ENCODE results near the gene SLC6A3. TPM values are rescaled to one million over a fixed set of nuclear protein-coding genes. Genes with fewer than 3 reads are reported as not detected.

SLC6A3 gene
- total and polyA plus RNA-seq, 3 donors from 2014 or later, result 0.55 to 1.5 (median 0.83) TPM

- WGBS, 2 donors, result 84 to 93% methylated on average over 2 of the region's 2 CpGs
- H3K27ac ChIP-seq, result no peak overlapping the region
- intact Hi-C loops (cut with DNase I; ENCODE audit: low total_unique reads), result no loop called here
- TF ChIP-seq POLR2A (IDR thresholded peaks at IDR 0.05) (no peak), CTCF (IDR thresholded peaks at IDR 0.05) (no peak)
- H3K4me3 ChIP-seq, result no peak overlapping the region
- no peaks in the 10 kb centered on the region for H3K27me3 ChIP-seq
- no peaks in the 10 kb centered on the region for H3K36me3 ChIP-seq (ENCODE audit: low read depth, missing control alignments)
- no peak for DNase-seq
- no peaks in the 10 kb centered on the region for H3K4me1 ChIP-seq
- no peaks in the 10 kb centered on the region for H3K9me3 ChIP-seq
Observed at GRCh38 chr5:1435369-1435768, 9.9 kb downstream of the SLC6A3 start.

- H3K9me3 ChIP-seq, result no peaks in the 10 kb centered on the region
- no peak for TF ChIP-seq POLR2A (IDR thresholded peaks at IDR 0.05)
- TF ChIP-seq CTCF (IDR thresholded peaks at IDR 0.05), result no peak
- WGBS, 2 donors, result 95 to 96% methylated on average over 13 to 15 of the region's 15 CpGs
Observed at GRCh38 chr5:1432296-1432695, 12.9 kb downstream of the SLC6A3 start.

GRCh38 chr5:1431896-1432295 lies 13.3 kb downstream of the SLC6A3 start:
- 94 to 96% methylated on average over 6 to 8 of the region's 8 CpGs for WGBS, 2 donors
- DNase-seq, result no peak
- H3K9me3 ChIP-seq, result no peaks in the 10 kb centered on the region

More at GRCh38 chr5:1432296-1432695, 12.9 kb downstream of the SLC6A3 start:
- Histone ChIP-seq H3K4me3 (no peak overlapping the region), H3K27ac (no peak overlapping the region), H3K27me3 (no peaks in the 10 kb centered on the region), H3K36me3 (ENCODE audit: low read depth, missing control alignments) (no peaks in the 10 kb centered on the region), H3K4me1 (no peaks in the 10 kb centered on the region)
- DNase-seq, result no peak
- intact Hi-C loops (cut with DNase I; ENCODE audit: low total_unique reads), result no loop called here

GRCh38 chr5:1431021-1431811 lies 14.0 kb downstream of the SLC6A3 start:
- H3K4me3 ChIP-seq, result no peak overlapping the region
- H3K36me3 ChIP-seq (ENCODE audit: low read depth, missing control alignments), result no peaks in the 10 kb centered on the region
- no peak for DNase-seq
- TF ChIP-seq POLR2A (IDR thresholded peaks at IDR 0.05) (no peak), CTCF (IDR thresholded peaks at IDR 0.05) (no peak)
- no peak overlapping the region for H3K27ac ChIP-seq
- 91 to 92% methylated on average over 29 to 33 of the region's 33 CpGs for WGBS, 2 donors
- H3K4me1 ChIP-seq, result no peaks in the 10 kb centered on the region
- no peaks in the 10 kb centered on the region for H3K9me3 ChIP-seq
- no peaks in the 10 kb centered on the region for H3K27me3 ChIP-seq
- intact Hi-C loops (cut with DNase I; ENCODE audit: low total_unique reads), result no loop called here

More at GRCh38 chr5:1431896-1432295, 13.3 kb downstream of the SLC6A3 start:
- no peak overlapping the region for H3K4me3 ChIP-seq
- intact Hi-C loops (cut with DNase I; ENCODE audit: low total_unique reads), result no loop called here
- no peaks in the 10 kb centered on the region for H3K36me3 ChIP-seq (ENCODE audit: low read depth, missing control alignments)
- H3K4me1 ChIP-seq, result no peaks in the 10 kb centered on the region
- no peak overlapping the region for H3K27ac ChIP-seq
- H3K27me3 ChIP-seq, result no peaks in the 10 kb centered on the region
- TF ChIP-seq POLR2A (IDR thresholded peaks at IDR 0.05) (no peak), CTCF (IDR thresholded peaks at IDR 0.05) (no peak)

All from testis (tissue), 3 donors.